ENCODE measurements around the gene LMO7.

Gene LMO7

DNA sequence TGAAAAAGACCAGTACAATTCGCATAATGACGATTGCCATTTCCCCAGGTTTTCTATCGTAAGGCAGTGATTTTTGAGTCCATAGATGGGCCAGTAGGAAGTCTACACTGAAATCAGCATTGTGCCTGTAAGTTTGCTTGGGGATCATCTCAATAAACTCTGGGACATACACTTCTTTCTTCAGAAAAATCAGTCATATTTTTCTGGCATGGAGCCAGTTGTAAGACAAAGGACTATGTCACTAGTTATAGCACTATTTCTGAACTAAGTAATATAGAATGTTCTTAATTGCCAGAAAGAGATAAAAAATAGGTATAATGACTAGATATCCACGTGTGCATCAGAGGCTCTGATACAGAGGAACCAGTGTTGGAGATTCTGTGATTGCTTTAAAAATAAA lies 243.5 kb downstream of the LMO7 start:
- no peak for DNase-seq (ENCODE audit: low read depth)
- TF ChIP-seq, protein P1, sequence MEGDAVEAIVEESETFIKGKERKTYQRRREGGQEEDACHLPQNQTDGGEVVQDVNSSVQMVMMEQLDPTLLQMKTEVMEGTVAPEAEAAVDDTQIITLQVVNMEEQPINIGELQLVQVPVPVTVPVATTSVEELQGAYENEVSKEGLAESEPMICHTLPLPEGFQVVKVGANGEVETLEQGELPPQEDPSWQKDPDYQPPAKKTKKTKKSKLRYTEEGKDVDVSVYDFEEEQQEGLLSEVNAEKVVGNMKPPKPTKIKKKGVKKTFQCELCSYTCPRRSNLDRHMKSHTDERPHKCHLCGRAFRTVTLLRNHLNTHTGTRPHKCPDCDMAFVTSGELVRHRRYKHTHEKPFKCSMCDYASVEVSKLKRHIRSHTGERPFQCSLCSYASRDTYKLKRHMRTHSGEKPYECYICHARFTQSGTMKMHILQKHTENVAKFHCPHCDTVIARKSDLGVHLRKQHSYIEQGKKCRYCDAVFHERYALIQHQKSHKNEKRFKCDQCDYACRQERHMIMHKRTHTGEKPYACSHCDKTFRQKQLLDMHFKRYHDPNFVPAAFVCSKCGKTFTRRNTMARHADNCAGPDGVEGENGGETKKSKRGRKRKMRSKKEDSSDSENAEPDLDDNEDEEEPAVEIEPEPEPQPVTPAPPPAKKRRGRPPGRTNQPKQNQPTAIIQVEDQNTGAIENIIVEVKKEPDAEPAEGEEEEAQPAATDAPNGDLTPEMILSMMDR (conservative IDR thresholded peaks at IDR 0.05; ENCODE audit: control insufficient read depth, insufficient read depth, low read depth, low read length), result no peak
- no peak overlapping the region for H3K4me3 ChIP-seq (ENCODE audit: control insufficient read depth, low read depth, low read length)

DNA sequence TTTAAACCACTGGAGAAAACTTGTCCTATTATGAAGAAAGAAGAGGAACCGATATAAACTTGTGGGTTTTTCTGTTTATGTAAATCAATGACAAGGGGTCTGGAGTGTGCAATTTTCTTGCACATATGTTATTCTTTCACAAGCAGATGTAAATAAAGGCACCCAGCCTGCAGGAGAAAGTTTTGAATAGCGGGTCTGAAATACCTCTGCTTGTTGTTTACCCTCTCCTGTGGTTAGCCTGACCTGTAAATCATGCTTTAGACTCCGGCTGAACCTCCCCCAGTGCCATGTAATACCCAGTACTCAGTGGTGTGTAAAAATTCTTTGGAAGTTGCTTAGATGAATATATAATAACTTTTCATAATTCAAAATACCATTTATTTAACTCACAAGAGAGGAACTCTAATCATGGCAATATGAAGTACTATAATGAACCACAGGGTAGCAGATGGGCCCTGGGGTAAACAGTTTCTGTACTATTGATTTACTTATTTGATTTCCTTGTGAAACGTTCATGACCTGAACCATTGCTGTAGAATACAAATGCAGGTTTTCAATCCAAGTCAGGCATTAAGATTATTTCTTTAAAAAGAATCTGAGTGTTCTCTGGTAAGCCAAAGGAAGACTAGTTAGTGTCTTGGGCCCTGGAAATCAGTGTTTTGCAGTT lies 245.1 kb downstream of the LMO7 start:
- TF ChIP-seq, protein P1 (conservative IDR thresholded peaks at IDR 0.05; ENCODE audit: control insufficient read depth, insufficient read depth, low read depth, low read length), result no peak
- no peak overlapping the region for H3K4me3 ChIP-seq (ENCODE audit: control insufficient read depth, low read depth, low read length)
- no peak for DNase-seq (ENCODE audit: low read depth)

DNA sequence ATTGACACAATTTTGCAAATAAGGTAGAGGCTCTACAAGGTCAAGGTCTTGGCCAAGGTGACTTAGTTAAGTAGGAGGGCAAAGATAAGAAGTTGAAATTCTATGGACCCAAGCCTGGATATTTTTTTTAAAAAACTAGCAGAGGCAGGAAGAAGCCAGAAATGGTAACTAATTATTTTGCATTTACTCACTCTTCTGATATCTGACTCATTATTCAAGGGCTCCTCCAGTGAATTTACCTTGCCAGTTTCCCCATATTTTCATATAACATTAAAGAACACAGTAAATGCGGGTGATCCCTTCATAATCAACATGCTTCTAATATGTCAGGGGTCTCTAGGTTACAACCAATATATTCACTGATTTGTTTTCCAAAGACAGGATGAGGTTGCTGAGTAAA lies 246.1 kb downstream of the LMO7 start:
- TF ChIP-seq, protein P1 (conservative IDR thresholded peaks at IDR 0.05; ENCODE audit: control insufficient read depth, insufficient read depth, low read depth, low read length), result no peak
- no peak for DNase-seq (ENCODE audit: low read depth)

DNA sequence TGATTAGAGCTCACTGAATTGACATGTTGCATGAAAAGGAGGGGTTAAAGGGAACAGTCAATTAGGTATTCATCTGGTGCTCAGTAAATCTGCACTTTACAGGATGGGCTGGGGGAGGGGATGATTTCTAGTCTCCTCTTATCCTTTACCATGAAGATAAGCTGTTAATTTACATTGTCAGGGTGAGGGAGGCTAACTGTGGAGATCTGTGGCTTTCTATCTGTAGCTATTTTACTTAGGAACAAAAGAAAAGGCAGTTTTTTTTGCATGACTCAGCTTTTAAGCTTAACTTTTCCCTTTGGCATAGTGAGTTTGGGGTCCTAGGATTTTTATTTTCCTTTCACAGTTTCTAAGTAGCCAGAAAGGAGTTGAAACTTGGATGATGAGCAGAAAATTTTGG lies 253.3 kb downstream of the LMO7 start:
- no peak for DNase-seq (ENCODE audit: low read depth)
- TF ChIP-seq, protein P1 (conservative IDR thresholded peaks at IDR 0.05; ENCODE audit: control insufficient read depth, insufficient read depth, low read depth, low read length), result no peak
- no peak overlapping the region for H3K4me3 ChIP-seq (ENCODE audit: control insufficient read depth, low read depth, low read length)

More for the DNA sequence above, 246.1 kb downstream of the LMO7 start:
- no peak overlapping the region for H3K4me3 ChIP-seq (ENCODE audit: control insufficient read depth, low read depth, low read length)

DNA sequence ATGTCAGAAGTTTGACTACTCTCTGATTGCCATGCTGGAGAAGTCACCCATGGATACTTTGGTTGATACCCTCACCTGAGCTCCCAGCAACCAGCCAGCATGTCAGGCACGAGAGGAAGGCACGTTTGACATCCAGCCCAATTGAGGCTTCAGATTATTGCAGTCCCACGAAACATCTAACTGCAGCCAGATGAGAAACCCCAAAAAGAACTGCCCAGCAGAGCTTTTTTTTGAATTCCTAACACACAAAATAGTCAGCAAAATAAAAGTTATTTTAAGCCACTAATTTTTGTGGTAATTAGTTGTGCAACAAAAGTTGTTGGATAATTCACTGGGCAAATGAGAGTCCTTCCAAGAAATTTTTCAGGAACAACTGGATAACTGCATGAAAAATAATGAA lies 259.0 kb downstream of the LMO7 start:
- TF ChIP-seq, protein P1 (conservative IDR thresholded peaks at IDR 0.05; ENCODE audit: control insufficient read depth, insufficient read depth, low read depth, low read length), result no peak
- H3K4me3 ChIP-seq (ENCODE audit: control insufficient read depth, low read depth, low read length), result no peak overlapping the region
- no peak for DNase-seq (ENCODE audit: low read depth)

DNA sequence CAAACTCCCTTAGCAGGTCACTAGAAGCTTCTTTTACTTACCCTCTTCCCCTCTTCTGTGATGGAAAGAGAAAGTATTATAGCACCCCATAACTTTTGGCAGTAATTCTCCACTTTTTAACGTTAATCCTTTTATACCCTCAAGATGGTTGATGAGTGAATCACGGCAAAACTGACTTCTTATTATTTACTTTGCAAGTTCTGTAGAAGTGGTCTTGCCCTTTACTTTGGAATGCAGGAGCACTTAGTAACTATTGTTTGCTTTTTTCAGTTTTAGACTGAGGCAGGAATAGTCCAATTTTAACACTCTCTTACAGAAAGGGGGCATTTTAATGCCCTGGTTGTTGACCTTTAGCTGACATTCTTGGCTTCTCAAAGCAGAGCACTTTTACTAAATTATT lies 260.1 kb downstream of the LMO7 start:
- no peak for DNase-seq (ENCODE audit: low read depth)
- H3K4me3 ChIP-seq (ENCODE audit: control insufficient read depth, low read depth, low read length), result no peak overlapping the region
- TF ChIP-seq, protein P1 (conservative IDR thresholded peaks at IDR 0.05; ENCODE audit: control insufficient read depth, insufficient read depth, low read depth, low read length), result no peak

DNA sequence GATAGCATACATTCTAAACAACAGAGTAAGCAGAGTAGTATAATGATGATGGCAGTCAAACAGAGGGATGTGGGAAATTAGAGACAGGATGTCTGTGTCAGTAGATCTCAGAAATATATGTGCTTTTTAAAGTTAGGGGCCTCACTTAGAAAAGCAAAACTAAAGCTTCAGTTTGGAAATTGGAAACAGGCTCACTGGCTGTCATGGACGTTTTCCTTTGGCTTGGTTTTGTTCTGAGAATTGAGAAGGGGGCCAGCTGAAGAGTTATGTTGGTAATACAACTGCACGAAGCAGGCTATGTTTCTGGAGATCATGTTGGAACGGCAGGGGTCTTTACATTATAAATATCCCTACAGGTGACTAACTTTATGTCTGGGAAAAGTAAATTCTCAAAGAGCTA lies 261.3 kb downstream of the LMO7 start:
- TF ChIP-seq, protein P1 (conservative IDR thresholded peaks at IDR 0.05; ENCODE audit: control insufficient read depth, insufficient read depth, low read depth, low read length), result no peak
- no peak overlapping the region for H3K4me3 ChIP-seq (ENCODE audit: control insufficient read depth, low read depth, low read length)

More for the DNA sequence above, 261.3 kb downstream of the LMO7 start:
- DNase-seq (ENCODE audit: low read depth), result no peak
